H9 (cell line): ENCODE data around the gene DOCK2. TPM values are rescaled to one million over a fixed set of nuclear protein-coding genes. Genes with fewer than 3 reads are reported as not detected.

ENCODE experiments used
- DNase-seq: peaks from one replicate; pipeline ENCODE4 v3.0.0-alpha.2; 2017
- H2AFZ ChIP-seq: one replicate; pipeline ENCODE4 v1.6.1; 2013; ENCODE audit warnings: mild to moderate bottlenecking, low read length, control low read depth, moderate library complexity
- H2AK5ac ChIP-seq: 2 replicates; pipeline ENCODE4 v1.6.1; 2013; ENCODE audit warnings: low read length, control low read depth, mixed read lengths; ENCODE audit not compliant: insufficient read length
- H2BK120ac ChIP-seq: one replicate; pipeline ENCODE4 v1.6.1; 2013; ENCODE audit warnings: low read depth, mild to moderate bottlenecking, low read length, control low read depth, inconsistent platforms; ENCODE audit not compliant: poor library complexity, severe bottlenecking
- H2BK12ac ChIP-seq: 2 replicates; pipeline ENCODE4 v1.6.1; 2013; ENCODE audit warnings: low read length, control low read depth, mixed read lengths, low read depth; ENCODE audit not compliant: insufficient read length
- H2BK15ac ChIP-seq: 2 replicates; pipeline ENCODE4 v1.6.1; 2013; ENCODE audit warnings: low read depth, low read length, control low read depth
- H2BK20ac ChIP-seq: one replicate; pipeline ENCODE4 v1.6.1; 2013; ENCODE audit warnings: low read depth, mild to moderate bottlenecking, low read length, control low read depth, inconsistent platforms; ENCODE audit not compliant: poor library complexity, severe bottlenecking
- H2BK5ac ChIP-seq: 2 replicates; pipeline ENCODE4 v1.6.1; 2013; ENCODE audit warnings: low read length, control low read depth, mixed read lengths; ENCODE audit not compliant: insufficient read length
- H3K14ac ChIP-seq: 2 replicates; pipeline ENCODE4 v1.6.1; 2013; ENCODE audit warnings: low read length, control low read depth; ENCODE audit not compliant: insufficient read depth
- H3K18ac ChIP-seq: 2 replicates; pipeline ENCODE4 v1.6.1; 2013; ENCODE audit warnings: low read depth, mild to moderate bottlenecking, mixed read lengths, low read length, control low read depth; ENCODE audit not compliant: insufficient read length
- H3K23ac ChIP-seq: 2 replicates; pipeline ENCODE4 v1.6.1; 2013; ENCODE audit warnings: low read length, control low read depth, mixed read lengths, low read depth; ENCODE audit not compliant: insufficient read length
- H3K23me2 ChIP-seq: 2 replicates; pipeline ENCODE4 v1.6.1; 2013; ENCODE audit warnings: low read depth, mild to moderate bottlenecking, mixed read lengths, low read length, control low read depth; ENCODE audit not compliant: insufficient read length, poor library complexity, severe bottlenecking
- H3K27ac ChIP-seq: 2 replicates; pipeline ENCODE4 v1.5.1; 2013; ENCODE audit warnings: low read length, control low read depth, mixed read lengths, low read depth; ENCODE audit not compliant: insufficient read length
- H3K27me3 ChIP-seq: 2 replicates; pipeline ENCODE4 v1.6.1; 2013; ENCODE audit warnings: low read length, control low read depth, inconsistent platforms; ENCODE audit not compliant: insufficient read depth
- H3K4ac ChIP-seq: 2 replicates; pipeline ENCODE4 v1.6.1; 2013; ENCODE audit warnings: low read depth, mild to moderate bottlenecking, control low read depth, inconsistent platforms, low read length, moderate library complexity
- H3K4me1 ChIP-seq: 2 replicates; pipeline ENCODE4 v1.6.1; 2013; ENCODE audit warnings: low read length, control low read depth, inconsistent platforms; ENCODE audit not compliant: insufficient read depth
- H3K4me2 ChIP-seq: 2 replicates; pipeline ENCODE4 v1.6.1; 2013; ENCODE audit warnings: low read length, control low read depth, mixed read lengths; ENCODE audit not compliant: insufficient read length, insufficient read depth
- H3K56ac ChIP-seq: 2 replicates; pipeline ENCODE4 v1.6.1; 2013; ENCODE audit warnings: low read depth, mild to moderate bottlenecking, mixed read lengths, low read length, control low read depth; ENCODE audit not compliant: insufficient read length
- H3K79me1 ChIP-seq: 2 replicates; pipeline ENCODE4 v1.6.1; 2013; ENCODE audit warnings: low read depth, mild to moderate bottlenecking, moderate library complexity, low read length, control low read depth, inconsistent platforms; ENCODE audit not compliant: insufficient read depth, poor library complexity, severe bottlenecking
- H3K79me2 ChIP-seq: 2 replicates; pipeline ENCODE4 v1.6.1; 2013; ENCODE audit warnings: low read length, control low read depth, inconsistent platforms; ENCODE audit not compliant: insufficient read depth
- H3K9ac ChIP-seq: 2 replicates; pipeline ENCODE4 v1.6.1; 2013; ENCODE audit warnings: low read length, control low read depth, mixed read lengths; ENCODE audit not compliant: insufficient read length; ENCODE audit errors: extremely low read depth
- H3K9me3 ChIP-seq: one replicate; pipeline ENCODE4 v1.6.1; 2013; ENCODE audit warnings: low read depth, low read length, inconsistent platforms; ENCODE audit not compliant: control insufficient read depth
- H3T11ph ChIP-seq: one replicate; pipeline ENCODE4 v1.6.1; 2013; ENCODE audit warnings: mild to moderate bottlenecking, low read length, control low read depth, inconsistent platforms
- H4K20me1 ChIP-seq: one replicate; pipeline ENCODE4 v1.6.1; 2013; ENCODE audit not compliant: control insufficient read depth, insufficient read length, insufficient read depth
- H4K5ac ChIP-seq: 2 replicates; pipeline ENCODE4 v1.6.1; 2013; ENCODE audit warnings: low read depth, mild to moderate bottlenecking, mixed read lengths, low read length, control low read depth; ENCODE audit not compliant: insufficient read length
- H4K8ac ChIP-seq: replicated peaks from 2 replicates; pipeline ENCODE4 v1.6.1; 2013; ENCODE audit warnings: low read length, control low read depth, mixed read lengths, low read depth; ENCODE audit not compliant: insufficient read length
- H4K91ac ChIP-seq: 2 replicates; pipeline ENCODE4 v1.6.1; 2013; ENCODE audit warnings: low read depth, mild to moderate bottlenecking, moderate library complexity, mixed read lengths, low read length, control low read depth; ENCODE audit not compliant: insufficient read length
- H3K27ac Mint-ChIP-seq, 3 experiments: 2 replicates in 2 of 3; 3 replicates in 1 of 3; pipeline ENCODE4 v1.8.0; 2020 to 2021; ENCODE audit warnings: mixed read lengths in 3 of 3, mild to moderate bottlenecking in 1 of 3, moderate library complexity in 1 of 3
- H3K27me3 Mint-ChIP-seq: 2 replicates; pipeline ENCODE4 v1.8.0; 2021; ENCODE audit warnings: low read depth, mild to moderate bottlenecking, moderate library complexity, mixed read lengths
- H3K36me3 Mint-ChIP-seq, 3 experiments: 2 replicates in 2 of 3; 3 replicates in 1 of 3; pipeline ENCODE4 v1.8.0; 2020 to 2021; ENCODE audit warnings: low read depth in 3 of 3, mixed read lengths in 3 of 3; ENCODE audit not compliant: insufficient read depth in 1 of 3
- H3K4me1 Mint-ChIP-seq, 2 experiments: 2 replicates each; pipeline ENCODE4 v1.8.0; 2020; ENCODE audit warnings: mixed read lengths in 2 of 2
- H3K4me3 Mint-ChIP-seq, 2 experiments: 2 replicates in 1 of 2; 3 replicates in 1 of 2; pipeline ENCODE4 v1.8.0; 2020 to 2021; ENCODE audit warnings: mild to moderate bottlenecking in 2 of 2, mixed read lengths in 2 of 2, moderate library complexity in 1 of 2
- H3K9me3 Mint-ChIP-seq, 2 experiments: 2 replicates in 1 of 2; 3 replicates in 1 of 2; pipeline ENCODE4 v1.8.0; 2020; ENCODE audit warnings: mild to moderate bottlenecking in 2 of 2, mixed read lengths in 2 of 2, moderate library complexity in 1 of 2
- CTCF ChIP-seq: fragments of 200-600 bp; sonication (generic); conservative IDR thresholded peaks from 3 replicates; pipeline ENCODE4 v1.8.0; 2021; ENCODE audit warnings: antibody characterized with exemption, mild to moderate bottlenecking
- WGBS: extraction: QIAGEN DNeasy Blood & Tissue Kit; methylation state at CpG from one replicate; pipeline ENCODE4 v1.1.7; 2013; ENCODE audit warnings: missing lambda C conversion rate, low lambda C conversion rate, mixed read lengths; ENCODE audit not compliant: insufficient read length; ENCODE audit errors: extremely low coverage; 5-methylcytosine and 5-hydroxymethylcytosine counted together
- total RNA-seq: library from RNA; stranded (reverse); gene quantifications from 2 replicates; pipeline ENCODE4 v1.2.1, GENCODE V29; 2021

DOCK2 gene
- total RNA-seq, 1 experiment from 2014 or later, result 7.8 TPM

GRCh38 chr5:169901896-169902295 lies 264.8 kb downstream of the DOCK2 start:
- no peaks in the 10 kb centered on the region for H3K27me3 ChIP-seq
- no peaks in the 10 kb centered on the region for H3K9me3 ChIP-seq
- WGBS, result no CpG with 5 or more reads among the region's 2 CpGs
- no peak overlapping the region for H3K18ac ChIP-seq
- H2BK15ac ChIP-seq, result no peak overlapping the region
- no peaks in the 10 kb centered on the region for H4K20me1 ChIP-seq
- no peaks in the 10 kb centered on the region for H3K79me1 ChIP-seq
- Mint-ChIP-seq H3K36me3 (no peaks in the 10 kb centered on the region), H3K27me3 (no peaks in the 10 kb centered on the region; the same call in 1 of the 2 replicates), H3K4me1 (peaks cover 5 to 6% of the 10 kb centered on the region in 2 experiments), H3K4me3 (no peak overlapping the region), H3K27ac (no peak overlapping the region), H3K9me3 (no peaks in the 10 kb centered on the region; a peak in 1 of 5 replicates)
- H3K9ac ChIP-seq, result no peak overlapping the region
- no peak overlapping the region for H3K4me2 ChIP-seq
- H3K27ac ChIP-seq, result no peak overlapping the region
- no peak for DNase-seq
- no peak overlapping the region for H2BK120ac ChIP-seq
- no peaks in the 10 kb centered on the region for H3K79me2 ChIP-seq
- H3K4me1 ChIP-seq, result no peaks in the 10 kb centered on the region
- no peak overlapping the region for H2BK5ac ChIP-seq
- no peak overlapping the region for H2BK12ac ChIP-seq
- no peak overlapping the region for H3T11ph ChIP-seq
- no peak overlapping the region for H3K56ac ChIP-seq
- no peak overlapping the region for H2BK20ac ChIP-seq
- H3K23ac ChIP-seq, result no peak overlapping the region
- H4K91ac ChIP-seq, result no peak overlapping the region
- H2AK5ac ChIP-seq, result no peak overlapping the region
- TF ChIP-seq CTCF, result no peak
- H2AFZ ChIP-seq, result no peak overlapping the region
- H4K5ac ChIP-seq, result no peak overlapping the region
- H3K23me2 ChIP-seq, result no peaks in the 10 kb centered on the region
- no peak overlapping the region for H3K14ac ChIP-seq
- no peak overlapping the region for H3K4ac ChIP-seq
- no peak overlapping the region for H4K8ac ChIP-seq
